GM18867 (cell line): ENCODE results near the gene NAT9.

ENCODE experiments used
- ATAC-seq: cut with Tn5 transposase; IDR thresholded peaks from one replicate; pipeline ENCODE4 v1.9.1; 2021; ENCODE audit warnings: mild to moderate bottlenecking, moderate library complexity; ENCODE audit not compliant: unreplicated experiment

NAT9 gene

DNA sequence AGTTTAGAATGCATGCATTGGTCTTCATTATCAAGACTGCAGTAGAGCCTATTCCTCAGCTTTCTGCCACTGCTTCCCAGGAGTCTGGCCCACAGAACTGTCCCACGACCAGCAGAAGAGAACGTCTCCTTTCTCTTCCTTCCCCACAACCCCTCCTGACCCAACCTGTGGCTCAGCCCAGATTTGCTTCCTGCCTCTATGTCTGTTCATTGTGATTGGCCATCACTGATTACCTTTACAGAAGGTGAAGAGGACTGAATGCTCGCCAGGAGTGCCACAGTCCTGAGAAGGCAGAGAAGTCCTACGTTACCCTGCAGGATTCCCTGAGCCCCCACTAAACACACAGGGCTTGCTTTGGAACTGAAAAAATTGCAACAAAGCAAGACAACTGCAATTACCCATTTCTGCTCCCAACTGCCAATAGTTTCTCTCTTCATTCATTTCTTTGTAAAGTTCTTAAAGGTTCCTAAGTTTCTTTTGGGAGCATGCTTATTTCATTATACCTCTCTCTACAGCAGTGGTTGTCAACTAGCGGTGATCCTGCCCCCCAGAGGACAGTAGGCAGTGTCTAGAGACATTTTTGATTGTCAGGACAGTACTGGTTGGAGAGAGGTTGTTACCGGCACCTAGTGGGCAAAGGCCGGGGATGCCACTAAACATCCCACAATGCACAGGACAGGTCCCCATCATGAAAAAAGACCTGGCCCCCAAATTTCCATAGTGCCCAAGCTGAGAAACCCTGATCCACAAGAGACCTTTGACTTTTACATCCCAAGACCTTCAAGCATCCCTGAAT is 4.5 kb upstream of the NAT9 start:
- no peak for ATAC-seq

DNA sequence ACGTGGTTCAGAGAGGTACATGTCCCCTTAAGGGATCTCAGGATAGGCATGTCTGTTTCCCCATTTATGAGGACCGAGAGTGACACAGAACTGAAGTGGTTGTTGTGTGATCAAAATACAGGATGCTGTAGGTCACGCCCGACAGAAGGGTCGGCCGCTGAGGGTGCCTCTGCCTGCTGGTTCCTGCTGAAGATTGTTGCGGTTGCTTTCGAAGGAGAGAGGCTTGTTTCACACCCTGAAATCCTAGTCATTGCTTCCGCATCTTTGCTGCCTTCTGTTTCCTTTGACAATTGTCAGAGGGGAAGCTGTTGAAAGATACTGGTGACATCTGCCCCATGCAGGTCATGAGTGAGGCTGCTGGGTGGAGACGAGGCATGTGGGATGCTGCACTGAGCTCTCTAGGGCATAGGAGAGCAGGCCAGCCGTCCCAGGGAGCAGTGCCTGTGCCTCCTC is 3.8 kb upstream of the NAT9 start:
- ATAC-seq = peak; percentile 58

DNA sequence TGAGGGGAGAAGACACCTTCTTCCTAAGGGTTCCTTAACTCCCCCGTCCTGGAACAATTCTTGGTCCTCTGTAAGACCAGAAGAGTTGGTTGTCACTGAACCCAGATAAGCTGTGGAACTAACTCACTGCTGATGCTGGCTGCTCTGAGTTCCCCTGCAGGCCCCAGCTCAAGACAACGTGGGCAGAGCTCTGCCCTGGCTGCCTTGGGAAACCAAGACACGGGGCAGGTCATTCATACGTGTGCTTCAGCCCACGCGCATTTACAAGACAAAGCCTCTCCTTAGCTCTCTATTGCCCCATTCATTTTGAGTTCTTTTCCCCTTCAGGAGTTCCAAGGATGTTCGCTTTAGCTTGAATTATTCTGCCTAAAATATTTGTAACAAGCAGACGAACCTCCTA is 3.4 kb upstream of the NAT9 start:
- no peak for ATAC-seq

DNA sequence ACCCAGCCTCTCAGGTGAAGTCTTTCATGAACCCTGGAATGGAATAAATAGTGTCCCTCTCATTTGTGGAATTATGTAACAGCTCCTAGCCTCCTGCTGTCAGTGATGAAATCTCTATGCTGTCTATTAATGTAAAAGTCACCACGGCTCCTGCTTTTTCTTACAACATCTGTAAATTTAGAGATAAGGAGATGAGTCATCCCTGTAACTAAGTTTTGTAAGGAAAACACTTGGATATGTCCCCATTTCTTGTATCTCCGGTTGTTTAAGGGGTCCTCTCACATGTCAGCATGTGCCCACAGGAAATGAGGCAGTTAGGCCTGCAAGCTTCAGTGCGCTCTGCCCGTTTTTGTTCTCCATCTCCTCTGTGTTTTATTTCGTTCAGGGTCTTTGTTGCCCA is 2.8 kb upstream of the NAT9 start:
- ATAC-seq = no peak

GRCh38 chr17:74777901-74778515 is 1.9 kb upstream of the NAT9 start:
- no peak for ATAC-seq

GRCh38 chr17:74776990-74777389 is 845 bp upstream of the NAT9 start:
- no peak for ATAC-seq

DNA sequence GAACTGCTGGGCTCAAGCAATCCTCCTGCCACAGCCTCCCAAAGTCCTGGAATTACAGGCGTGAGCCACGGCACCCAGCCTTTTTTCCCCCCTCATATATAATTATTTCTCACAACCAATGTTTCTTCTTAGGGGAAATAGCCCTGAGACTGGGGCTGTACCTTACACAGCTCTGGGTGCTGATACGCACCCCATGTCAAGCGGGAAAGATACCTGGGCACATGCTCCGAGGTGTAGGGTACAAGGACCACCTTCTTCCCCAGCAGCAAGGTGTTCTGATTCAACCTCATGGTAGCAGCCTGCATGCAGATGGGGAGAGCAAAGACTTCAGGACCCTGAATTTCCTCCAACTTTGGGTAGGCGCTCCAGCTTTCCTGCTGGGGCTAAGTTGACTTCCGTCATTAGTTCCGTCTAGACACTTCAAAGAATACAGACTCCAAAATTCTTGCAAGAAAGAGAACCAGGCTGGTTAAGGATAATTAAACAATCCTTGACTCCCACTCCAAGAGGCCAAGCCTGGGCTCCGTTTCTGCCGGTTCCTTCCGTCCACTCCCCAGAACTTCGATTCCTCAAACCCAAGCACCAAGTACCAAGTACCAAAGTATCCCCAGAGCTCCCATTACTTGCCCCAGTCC is 619 bp downstream of the NAT9 start:
- no peak for ATAC-seq

DNA sequence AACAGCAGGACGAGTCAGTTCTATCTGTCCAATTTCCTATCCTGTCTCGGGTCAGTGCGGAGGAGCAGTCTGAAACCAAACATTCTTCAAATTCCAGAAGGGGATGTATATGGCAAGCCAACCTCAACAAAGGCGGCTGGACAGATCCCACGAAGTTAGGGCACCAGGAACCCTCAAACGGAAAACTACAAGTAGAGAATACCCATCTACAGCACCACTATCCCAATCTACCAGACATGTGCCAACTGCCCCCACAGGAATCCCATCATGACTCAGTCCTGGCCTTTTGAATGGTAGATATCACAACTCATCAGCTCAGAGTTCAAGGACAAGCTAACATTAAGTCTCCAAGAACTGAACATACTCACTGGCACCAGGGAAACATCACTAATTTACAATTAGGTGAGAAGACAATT is 2.3 kb downstream of the NAT9 start:
- ATAC-seq = no peak

DNA sequence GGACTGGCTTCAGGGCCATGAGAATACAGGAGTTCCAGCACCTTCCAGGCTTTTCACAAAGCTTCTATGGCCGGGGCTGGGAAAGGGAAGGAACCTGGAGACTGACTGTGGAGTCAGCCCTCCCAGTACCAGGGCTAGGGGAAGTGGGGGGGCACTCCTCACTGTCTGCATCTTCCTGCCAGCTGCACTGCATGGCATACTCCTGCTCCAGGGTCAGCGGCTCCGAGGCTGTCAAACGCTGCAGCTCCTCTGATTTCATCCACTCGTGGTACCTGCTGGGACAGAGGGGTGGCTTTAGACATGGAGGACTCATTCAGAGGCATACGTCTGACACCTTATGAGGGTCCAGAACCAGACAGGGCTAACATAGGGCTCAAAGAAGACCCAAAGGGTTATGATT is 2.7 kb downstream of the NAT9 start:
- no peak for ATAC-seq

GRCh38 chr17:74772053-74772452 is 4.1 kb downstream of the NAT9 start:
- ATAC-seq = no peak

DNA sequence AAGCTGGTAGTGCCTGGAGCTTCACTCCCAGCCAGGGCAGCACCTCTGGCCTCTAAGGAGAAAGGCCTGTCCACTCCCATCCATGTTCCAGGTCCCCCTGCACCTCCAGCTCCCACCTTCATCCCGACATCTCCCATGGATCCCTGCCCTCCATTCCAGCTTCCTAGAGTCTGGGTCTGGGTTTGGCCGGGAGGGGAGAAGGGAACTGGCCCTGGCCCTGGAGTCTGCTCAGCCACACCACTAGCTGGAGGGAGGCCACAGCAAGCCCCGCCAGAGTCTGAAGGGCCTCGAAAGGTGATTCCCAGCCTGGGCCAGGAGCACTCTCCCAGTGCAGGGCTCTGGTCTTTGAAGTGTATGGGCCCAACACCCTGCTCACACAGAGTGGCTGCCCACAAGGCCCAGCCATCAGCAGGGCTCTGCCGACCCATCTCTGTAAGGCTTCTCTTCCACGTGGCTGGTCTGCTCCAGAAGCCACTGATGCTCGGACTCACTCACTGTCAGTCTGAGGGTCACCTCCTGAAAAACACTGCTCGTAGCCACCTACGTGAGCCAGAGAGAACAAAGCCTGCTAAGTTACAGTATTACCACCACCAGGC is 4.7 kb downstream of the NAT9 start:
- ATAC-seq = no peak

DNA sequence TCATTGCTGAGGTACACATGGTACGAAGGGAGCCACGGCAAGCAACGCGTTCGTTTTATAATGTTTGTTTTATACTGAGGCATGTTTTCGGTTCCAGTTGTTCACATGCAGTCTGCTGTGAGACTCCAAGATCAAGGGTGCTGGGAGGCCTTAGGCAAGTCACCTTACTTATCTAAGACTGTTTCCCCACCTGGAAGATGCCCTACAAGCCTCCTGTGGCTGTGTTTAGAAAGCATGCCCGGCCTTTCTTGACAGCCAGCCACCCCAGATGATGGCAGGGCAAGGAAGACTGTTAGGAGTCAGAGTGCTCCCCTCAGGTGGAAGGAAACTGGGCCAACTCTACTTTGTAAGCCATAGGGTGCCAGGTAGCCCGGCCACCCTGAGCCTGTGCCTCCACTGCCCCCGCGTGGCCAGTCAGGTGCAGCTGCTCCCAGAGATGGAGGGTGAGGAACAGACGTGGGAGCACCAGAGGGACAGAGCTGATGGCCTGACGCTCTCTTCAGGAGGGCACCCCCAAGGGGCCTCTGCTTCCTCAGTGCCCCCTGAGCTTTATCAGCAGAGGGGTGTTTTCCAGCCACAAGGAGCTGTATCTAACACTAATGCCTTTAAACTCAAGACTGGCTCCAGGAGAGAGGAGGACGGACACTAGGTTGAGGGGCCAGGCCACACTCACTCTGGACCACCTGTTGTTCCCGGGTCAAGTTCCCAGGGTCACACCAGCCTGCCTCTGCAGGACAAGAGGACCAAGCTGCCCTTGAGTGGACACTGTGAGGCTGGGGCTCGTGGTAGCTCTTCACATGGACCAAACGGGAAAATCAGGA is 5.4 kb downstream of the NAT9 start:
- ATAC-seq = peak; percentile 43

DNA sequence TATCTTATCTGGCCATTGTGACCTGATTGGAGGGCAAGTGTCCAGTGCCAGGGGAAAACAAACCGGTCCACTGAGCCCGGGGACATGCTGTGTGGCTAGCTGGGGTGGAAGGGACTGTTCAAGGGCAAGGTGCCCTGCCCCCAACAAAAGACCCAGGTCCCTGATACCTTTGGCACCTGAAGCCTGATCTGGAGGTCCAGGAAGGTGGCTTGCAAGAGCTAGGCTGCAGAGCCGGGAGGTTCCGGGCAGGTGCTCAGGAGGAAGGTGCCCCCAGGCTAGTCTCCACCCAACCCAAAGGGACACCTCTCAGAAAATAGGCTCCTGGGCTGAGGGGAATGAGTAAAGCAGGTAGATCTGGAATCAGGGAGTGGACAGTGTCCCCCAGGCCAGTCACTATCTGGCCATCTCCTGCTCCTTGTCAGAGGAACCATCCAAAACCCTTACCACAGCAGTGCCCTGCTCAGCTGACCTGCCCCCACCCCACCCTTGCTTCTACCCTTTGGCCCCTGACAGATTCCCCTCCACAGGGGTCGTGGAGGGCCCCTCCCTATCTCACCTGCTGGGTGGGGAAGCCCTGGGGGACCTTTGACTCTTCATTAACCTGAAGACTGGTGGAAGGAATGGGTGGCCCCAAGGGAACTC is 6.2 kb downstream of the NAT9 start:
- ATAC-seq = no peak

DNA sequence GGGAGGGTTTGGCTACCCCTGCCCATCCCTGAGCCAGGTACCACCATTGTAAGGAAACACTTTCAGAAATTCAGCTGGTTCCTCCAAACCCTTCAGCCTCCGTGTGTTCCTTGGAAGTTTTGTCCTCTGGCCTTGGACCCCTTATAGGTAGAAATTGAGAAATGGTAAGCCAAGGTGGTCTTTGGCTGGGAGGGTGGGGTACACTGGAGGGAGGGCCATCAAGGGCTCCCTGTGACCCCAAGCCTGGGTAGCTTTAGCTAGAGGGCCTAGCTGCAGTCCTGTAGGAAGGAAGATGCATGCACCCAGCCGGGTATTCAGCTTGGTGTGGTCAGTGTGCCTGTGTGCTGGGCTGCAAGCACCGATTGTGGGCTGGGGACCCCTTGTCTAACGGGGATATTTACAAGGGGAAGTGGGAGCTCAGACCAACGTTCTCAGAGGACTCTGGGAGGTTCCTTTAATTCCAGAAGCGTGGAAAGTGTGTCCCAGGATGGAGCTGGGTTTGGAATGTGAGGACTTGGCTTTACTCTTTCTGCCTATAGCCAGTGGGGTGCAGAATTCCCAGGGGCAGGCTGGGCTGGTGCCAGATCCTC is 6.8 kb downstream of the NAT9 start:
- no peak for ATAC-seq

GRCh38 chr17:74768763-74769114 is 7.4 kb downstream of the NAT9 start:
- ATAC-seq = no peak

DNA sequence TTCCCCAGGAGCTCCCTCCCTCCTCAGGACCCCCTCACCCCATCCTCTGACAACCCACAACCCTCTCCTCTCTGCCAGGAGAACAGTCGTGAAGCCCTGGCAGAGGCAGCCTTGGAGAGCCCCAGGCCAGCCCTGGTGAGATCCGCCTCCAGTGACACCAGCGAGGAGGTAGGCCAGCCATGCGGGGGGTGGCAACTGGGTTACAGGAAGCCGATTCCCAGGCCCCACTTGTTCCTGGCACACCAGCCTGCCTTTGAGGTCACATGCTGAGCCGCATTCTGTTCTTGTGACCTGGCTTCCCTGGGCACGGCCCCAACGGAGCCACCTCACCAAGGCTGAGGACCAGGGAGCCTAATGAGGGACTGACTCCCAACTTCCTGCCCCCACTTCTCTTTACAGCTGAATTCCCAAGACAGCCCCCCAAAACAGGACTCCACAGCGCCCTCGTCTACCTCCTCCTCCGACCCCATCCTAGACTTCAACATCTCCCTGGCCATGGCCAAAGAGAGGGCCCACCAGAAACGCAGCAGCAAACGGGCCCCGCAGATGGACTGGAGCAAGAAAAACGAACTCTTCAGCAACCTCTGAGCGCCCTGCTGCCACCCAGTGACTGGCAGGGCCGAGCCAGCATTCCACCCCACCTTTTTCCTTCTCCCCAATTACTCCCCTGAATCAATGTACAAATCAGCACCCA is 7.9 kb downstream of the NAT9 start:
- ATAC-seq = no peak

DNA sequence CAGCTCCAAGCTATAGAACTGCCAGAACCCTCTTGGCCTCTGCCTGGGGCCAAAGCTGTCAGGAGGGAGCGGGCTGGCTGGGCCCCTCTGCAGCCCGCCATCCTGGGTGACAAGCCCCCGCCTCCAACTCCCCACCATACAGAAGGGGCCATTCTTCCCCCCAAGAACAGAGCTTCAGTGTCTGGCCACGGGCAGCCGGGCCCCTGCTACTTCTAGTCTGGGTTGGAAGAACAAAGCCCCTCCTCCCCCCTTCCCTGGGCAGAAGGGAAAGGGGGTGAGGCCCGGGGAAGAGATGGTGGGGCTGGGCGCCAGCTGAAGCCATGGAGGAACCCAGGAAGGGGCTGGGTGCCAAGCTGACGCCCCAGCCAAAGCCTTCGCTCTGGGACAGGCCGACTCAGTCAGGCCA is 9.0 kb downstream of the NAT9 start:
- no peak for ATAC-seq

GRCh38 chr17:74766413-74766812 is 9.7 kb downstream of the NAT9 start:
- no peak for ATAC-seq

DNA sequence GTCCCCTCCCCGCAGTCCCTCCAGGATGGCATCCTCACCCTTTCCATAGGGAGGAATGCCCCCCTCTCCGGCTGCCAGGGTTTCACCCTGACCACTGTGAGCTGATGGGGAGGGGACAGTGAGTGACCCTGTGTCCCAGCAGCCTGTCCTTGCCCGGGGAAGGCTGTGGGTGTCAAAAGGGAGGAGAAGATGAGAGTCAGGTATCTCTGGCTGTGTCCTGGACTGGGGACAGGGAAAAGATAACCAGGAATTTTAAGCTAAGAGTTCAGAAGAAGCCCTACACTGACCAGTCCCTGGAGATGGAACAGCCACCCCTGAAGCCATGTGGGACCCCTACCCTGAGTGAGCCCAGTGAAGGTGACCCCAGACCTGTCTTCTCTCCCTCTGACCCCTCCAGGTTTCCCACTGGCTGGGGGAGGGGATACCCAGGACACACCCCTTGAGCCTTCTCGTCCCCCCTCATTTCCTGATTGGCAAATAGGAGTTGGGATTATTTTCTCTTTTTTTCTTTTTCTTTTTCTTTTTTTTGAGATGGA is 11.3 kb downstream of the NAT9 start:
- no peak for ATAC-seq
